ENCODE results near the gene DELE1.

Gene DELE1

DNA sequence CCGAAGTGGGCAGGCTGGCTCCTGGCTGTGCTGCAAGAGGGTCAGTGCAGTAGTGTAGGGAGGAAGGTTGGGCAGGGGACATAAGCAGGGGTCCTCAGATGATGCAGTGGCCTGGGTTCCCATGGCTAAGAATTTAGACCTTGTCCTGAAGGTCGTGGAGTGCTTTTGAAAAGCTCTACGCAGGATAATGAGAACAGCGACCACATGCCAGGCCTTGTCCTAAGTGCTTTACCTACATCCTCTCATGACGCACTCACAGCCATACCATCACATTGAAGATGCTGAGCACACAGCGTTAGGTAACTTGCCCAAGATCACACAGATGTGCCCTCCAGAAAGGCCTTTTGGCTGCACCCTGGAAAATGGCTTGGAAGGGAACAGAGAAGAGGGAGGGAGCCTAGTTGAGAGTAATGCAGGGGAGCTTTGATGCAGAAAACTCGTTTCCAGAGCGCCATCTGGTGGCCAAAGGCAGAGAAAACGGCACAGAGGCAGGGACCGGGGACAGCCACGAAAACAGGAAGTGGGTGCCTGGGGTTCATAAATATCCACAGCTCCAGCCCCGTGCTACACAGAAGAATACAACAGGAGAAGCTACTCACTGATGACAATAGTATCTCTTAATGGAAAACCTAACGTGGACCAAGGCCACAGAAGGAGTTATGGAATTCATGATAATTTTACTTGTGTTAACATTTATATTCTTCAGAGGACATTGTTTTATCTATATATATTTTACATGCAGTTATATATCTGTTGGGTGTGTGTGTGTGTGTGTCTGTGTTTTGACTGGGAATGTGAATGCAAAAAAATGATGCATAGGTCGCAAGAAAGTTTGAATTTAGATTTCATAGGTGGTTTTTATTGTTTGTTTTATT lies 37.0 kb downstream of the DELE1 start:
- peak; percentile 93 for TF ChIP-seq CTCF (conservative IDR thresholded peaks at IDR 0.05; ENCODE audit: control insufficient read depth, insufficient read depth, low read depth, low read length)
- DNase-seq (ENCODE audit: low read depth) = peak; percentile 78
- H3K4me3 ChIP-seq (ENCODE audit: control insufficient read depth, low read depth, low read length) = no peak overlapping the region

GRCh38 chr5:141961466-141961865 lies 37.8 kb downstream of the DELE1 start:
- no peak for TF ChIP-seq CTCF (conservative IDR thresholded peaks at IDR 0.05; ENCODE audit: control insufficient read depth, insufficient read depth, low read depth, low read length)
- no peak overlapping the region for H3K4me3 ChIP-seq (ENCODE audit: control insufficient read depth, low read depth, low read length)
- no peak for DNase-seq (ENCODE audit: low read depth)

DNA sequence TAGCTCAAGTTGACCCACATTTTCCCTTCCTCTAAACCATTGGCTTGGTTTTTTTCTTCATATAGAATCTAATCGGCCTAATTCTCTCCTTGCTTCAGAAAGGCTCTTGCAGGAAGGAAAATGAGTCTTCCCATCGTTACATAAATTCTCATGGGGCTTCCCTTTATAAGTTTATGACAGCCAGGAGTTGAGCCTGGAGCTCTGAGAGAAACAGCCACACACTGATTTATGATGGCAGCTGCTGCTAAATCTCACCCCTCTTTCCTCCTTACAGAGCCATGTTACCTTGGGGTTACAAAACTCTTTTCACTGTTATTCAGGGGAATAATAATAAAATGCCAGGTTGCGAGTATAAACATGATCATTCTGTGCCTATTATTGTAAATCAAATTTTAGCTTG lies 40.0 kb downstream of the DELE1 start:
- no peak for DNase-seq (ENCODE audit: low read depth)
- no peak overlapping the region for H3K4me3 ChIP-seq (ENCODE audit: control insufficient read depth, low read depth, low read length)
- TF ChIP-seq CTCF (conservative IDR thresholded peaks at IDR 0.05; ENCODE audit: control insufficient read depth, insufficient read depth, low read depth, low read length) = no peak

DNA sequence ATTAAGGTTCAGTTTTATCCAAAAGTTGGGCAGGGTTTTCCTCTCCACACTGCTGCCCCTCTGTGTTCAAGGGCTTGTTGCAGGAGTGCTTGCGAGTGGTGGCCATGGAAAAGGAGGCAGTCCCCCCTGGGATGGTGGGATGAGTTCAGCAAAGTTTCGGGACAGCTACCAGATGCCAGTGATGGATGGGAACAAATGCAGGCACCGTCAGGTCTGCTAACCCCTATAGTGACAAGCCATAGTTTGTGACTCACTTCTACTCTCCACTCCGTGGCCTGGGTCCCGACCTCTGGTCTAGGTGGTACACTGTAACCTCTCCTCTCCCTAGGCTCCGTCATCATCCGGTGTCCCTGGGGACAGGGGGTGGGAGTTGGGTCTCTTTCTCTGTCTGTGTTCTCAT lies 41.4 kb downstream of the DELE1 start:
- peak; percentile 10 for DNase-seq (ENCODE audit: low read depth)
- H3K4me3 ChIP-seq (ENCODE audit: control insufficient read depth, low read depth, low read length) = no peak overlapping the region
- TF ChIP-seq CTCF (conservative IDR thresholded peaks at IDR 0.05; ENCODE audit: control insufficient read depth, insufficient read depth, low read depth, low read length) = no peak

- TF ChIP-seq CTCF (conservative IDR thresholded peaks at IDR 0.05; ENCODE audit: control insufficient read depth, insufficient read depth, low read depth, low read length) = no peak
- DNase-seq (ENCODE audit: low read depth) = no peak
Observed at GRCh38 chr5:141966275-141966962, 42.7 kb downstream of the DELE1 start.

DNA sequence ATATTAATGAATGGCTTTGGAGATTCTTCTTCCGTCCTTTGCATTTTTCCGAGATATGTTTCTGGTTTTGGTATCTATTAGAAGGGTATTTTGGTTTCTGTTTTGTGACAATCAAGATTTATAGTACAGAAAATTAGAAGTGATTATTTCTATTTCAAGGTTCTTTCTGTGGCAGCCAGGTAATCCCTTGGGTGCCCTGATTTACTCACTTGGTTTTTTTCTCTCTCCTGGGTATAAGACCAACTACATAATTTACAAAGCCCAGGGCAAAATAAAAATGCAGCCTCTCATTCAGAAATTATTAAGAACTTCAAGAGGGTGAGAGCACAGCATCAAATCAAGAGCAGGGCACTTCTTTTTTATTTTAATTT lies 43.3 kb downstream of the DELE1 start:
- TF ChIP-seq CTCF (conservative IDR thresholded peaks at IDR 0.05; ENCODE audit: control insufficient read depth, insufficient read depth, low read depth, low read length) = no peak
- H3K4me3 ChIP-seq (ENCODE audit: control insufficient read depth, low read depth, low read length) = no peak overlapping the region
- DNase-seq (ENCODE audit: low read depth) = no peak

More at GRCh38 chr5:141966275-141966962, 42.7 kb downstream of the DELE1 start:
- no peak overlapping the region for H3K4me3 ChIP-seq (ENCODE audit: control insufficient read depth, low read depth, low read length)

Measured in fibroblast of mammary gland (primary cell).